GM19468 (cell line): Measurements from ENCODE around the gene SFT2D3.

ENCODE experiments used
- ATAC-seq: cut with Tn5 transposase; IDR thresholded peaks from one replicate; pipeline ENCODE4 v1.9.1; 2021; ENCODE audit warnings: mild to moderate bottlenecking, moderate library complexity, moderate number of reproducible peaks; ENCODE audit not compliant: unreplicated experiment; ENCODE audit errors: extremely low read depth

The SFT2D3 gene

DNA sequence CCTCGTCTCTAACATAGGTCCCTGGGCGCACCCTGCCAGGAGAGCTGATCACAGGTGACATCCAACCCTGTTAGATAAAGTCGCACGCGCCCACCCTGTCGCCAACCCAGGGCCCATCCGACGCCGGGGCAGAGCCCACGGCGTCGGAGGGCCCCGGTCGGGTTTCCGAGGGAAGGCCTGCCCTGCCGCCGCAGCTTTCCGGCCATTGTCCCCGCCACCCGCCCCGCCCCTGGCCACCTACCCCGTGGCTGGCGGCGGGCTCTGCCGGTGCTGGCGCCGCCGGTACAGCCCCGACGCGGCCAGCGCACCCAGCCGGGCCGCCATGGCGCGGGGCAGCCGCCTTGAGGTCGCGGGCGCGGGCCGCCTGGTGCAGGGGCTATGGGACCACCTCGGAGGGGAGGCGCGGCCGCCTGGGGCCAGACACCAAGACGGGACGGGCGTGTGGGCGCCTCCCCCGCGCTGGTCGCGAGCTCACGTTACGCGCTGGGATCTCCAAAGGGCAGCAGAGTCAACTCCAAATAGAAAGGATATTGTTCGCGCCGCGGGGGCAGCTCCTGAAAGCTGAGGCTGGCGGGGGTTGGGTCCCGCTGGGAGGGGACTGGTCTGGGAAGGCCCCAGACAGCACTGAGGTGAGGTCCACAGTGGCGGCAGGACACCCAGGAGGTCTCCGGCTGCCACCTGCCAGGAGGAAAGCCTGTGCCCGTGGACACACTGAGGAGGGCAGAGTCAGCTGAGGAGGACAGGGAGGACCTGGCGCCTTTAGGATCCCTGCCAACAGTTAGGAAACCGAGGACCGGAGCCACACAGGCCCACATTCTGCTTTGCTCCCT lies 37.0 kb upstream of the SFT2D3 start:
- ATAC-seq, result no peak

DNA sequence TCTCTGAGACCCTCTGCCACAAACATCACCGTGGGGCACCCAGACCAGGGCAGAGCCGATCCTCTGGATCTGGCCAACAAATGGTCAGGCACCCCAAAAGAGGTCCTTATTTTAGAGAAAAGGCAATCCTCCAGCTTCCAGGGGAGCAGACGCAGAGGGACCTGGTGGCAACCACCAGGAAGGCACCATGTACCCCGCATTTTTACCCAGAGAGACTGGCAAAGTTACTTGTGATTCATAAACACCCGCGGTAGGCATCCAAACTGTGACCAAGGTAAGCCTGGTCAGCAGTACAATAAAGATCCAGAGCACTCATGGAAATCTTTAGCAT lies 36.4 kb upstream of the SFT2D3 start:
- no peak for ATAC-seq

DNA sequence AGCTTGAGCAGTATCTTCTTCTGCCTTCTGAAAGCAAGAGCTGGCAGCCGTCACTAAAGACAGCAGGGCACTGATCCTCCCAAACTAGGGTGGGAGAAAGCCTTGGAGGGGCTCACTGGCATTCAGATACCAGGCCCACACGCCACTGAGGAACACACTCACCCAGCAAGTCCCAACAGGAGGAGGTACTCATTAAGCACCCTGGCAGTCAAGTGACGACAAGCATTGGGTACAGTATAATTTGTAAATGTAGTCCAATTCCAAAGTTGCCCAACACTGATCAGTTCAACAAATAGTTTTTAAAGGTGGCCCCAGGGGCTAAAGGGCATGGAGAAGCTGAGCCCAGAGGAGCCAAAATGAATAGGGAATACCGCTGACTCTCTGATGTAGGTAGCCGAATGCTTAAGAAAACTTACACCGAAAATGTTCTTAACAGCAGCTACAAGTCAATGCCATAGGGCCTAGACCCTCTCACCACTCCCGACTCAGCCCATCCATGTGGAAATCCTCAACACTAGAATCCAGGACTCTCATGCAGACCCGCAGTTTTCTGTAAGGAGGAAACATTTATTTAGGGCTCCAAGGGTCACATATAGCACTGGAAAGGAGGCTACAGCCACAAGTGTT lies 35.9 kb upstream of the SFT2D3 start:
- ATAC-seq, result no peak

DNA sequence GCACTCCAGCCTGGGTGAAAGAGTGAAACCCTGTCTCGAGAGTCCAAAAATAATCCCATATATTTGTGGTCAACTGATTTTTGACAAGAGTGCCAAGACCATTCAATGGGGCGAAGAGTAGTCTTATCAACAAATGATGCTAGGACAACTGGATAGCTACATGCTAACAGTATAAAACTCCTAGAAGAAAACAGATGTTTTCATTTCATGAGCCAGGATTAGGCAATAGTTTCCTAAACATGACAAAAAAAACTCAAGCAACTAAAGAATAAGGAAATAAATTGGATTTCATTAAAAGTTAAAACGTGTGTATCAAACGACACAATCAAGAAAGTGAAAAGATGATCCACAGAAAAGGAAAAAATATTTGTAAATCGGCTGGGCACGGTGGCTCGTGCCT lies 32.2 kb upstream of the SFT2D3 start:
- no peak for ATAC-seq

DNA sequence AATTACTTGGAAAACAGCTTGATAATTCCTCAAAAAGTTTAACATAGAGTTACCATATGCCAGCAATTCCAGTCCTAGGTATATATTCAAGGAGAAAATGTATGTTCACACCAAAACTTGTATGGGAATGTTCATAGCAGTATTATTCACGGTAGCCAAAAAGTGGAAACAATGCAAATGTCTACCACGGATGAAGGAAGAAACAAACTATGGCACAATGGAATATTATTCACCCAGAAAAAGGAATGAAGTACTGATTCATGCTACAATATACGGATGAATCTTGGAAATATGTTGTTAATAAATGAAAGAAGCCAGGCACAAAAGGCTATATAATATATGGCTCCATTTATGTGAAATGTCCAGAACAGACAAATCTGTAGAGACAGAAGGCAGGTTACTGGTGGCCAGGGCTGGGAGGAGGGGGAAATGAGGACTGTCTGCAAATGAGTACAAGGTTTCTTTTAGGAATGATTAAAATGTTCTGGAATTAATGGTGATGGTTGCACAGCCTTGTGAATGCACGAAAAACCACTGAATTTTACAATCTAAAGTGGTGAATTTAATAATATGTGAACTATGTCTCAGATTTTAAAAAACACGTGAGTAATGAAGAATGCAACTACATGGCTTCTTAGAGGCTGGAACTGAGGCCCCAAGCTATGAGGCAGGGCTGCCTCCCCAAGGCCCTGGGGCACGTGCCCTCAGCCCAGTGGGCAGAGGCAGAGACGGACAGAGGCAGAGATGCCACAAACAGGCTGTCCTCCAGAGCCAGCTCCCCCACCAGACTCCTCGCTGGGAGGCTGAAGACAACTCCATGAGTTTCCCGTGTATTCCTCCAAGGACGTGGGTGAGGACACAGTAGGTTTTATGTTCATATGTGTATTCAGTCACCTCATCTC lies 31.0 kb upstream of the SFT2D3 start:
- ATAC-seq, result no peak

DNA sequence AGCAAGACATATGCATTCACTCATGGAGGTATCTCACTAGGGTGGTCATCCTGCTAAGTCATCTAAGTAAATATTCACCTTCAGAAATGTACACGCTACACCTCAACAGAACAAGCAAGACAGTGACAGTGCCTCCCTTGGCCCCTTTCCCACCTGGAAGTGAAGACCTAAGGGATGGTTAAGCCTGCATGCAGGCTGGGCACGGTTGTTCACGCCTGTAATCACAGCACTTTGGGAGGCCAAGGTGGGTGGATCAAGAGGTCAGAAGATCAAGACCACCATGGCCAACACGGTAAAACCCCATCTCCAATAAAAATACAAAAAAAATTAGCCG lies 30.4 kb upstream of the SFT2D3 start:
- ATAC-seq, result no peak

DNA sequence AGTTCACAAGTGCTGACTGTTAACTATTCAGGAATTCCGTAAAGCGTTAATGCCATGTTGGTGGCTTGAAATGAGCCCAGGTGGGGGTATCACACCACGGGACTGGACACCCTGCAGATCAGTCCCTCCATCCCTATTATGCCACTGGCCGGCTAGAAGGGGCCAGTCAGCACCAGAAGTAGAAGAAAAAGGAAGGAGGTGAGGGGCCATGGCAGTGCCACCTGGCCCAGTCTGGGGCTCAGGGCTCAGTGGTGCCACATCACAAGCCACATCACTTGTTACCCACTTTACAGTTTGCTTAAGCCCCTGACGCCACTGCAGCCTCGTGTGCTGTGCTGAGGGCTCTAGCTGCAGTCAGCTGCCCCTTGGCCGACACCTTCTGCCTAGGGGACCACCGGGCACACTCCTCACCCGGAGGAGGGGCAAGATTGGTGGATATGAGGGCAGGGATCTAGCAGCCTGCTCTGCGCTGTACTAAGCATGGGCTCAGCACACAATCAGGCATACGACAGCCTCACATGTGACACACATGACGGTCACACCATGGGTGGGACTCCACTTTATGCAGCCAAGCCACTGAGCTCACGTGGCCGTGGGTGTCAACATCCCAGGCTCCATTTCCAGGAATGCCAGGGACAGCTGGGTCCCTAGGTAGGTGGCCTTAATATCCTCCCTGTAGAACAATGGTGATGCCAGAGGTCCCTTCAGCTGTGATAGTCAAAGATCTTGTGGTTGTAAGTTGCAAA lies 29.6 kb upstream of the SFT2D3 start:
- ATAC-seq, result no peak

DNA sequence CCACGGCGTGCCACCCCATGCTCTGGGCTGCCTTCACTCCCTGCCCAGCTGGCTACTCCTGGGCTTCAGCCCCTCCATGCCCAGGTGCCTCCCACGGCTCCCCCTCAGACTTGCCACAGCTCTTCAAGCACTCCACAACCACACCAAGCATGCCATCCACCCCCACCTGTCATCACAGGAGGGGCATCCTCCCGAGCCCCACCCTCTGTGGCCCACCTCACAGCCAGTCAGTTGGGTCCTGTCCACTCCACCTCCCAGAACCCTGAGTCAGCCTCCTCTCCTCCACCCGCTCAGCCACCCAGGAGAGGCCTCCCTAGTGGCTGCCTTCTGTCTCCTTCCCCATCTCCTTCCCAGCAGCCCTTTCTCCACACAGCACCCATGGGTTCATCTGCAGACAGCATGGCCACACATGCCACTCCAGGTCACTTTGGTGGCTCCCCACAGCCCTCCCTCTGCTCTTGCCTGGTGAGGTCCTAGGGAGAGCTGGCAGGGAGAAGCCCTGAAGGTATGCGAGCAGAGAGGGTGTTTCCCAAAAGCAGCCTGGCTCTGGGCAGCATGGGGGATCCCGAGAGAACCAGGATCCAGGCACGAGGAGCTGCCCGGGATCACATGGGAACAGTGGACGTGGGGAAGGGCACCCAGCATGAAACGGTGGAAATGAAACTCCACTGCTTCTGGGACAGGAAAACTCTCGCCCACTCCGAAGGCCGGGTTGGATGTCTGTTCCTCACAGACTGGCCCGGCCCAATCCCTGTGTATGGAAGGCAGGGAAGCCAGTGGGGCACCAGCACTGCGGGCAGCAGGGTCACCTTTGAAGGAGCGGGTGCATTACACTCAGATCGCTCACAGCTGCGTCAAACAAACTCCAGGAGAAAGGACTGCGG lies 28.7 kb upstream of the SFT2D3 start:
- ATAC-seq, result no peak

DNA sequence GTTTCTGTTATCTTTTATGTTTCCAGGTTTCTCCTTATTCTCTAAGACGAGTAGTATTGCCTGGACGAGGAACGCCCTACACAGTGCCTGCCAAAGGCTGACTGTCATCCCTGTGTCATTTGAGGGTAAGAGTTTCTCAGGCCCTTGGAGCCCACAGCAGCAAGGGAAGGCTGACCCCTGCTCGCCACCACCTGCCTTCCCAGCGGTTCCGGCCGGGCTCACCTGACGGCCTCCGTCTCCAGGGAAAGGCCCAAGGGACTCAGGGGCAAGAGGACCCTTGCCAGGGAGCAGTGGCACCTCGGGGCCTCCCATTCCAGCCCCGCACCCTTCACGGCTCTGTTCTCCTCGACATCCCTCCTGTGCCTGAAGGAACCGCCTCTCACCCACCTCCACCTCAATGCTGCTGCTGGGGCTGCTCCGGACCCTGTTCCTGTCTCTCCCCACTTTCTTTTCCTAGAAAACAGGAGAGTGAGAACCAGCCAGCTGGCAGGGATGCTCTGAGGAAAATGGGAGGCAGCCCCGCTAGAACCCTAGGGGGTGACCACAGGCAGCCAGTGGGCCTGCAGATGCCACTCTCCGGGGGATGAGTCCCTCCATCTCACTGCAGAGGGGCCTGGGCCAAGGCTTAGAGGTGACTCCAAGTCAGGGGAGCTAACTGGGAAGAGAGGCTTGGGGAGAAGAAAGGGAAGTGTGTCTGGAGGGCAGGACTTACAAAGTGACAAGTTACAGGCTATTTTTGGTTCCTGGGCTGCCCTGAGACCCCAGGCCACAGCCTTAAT lies 27.8 kb upstream of the SFT2D3 start:
- no peak for ATAC-seq

DNA sequence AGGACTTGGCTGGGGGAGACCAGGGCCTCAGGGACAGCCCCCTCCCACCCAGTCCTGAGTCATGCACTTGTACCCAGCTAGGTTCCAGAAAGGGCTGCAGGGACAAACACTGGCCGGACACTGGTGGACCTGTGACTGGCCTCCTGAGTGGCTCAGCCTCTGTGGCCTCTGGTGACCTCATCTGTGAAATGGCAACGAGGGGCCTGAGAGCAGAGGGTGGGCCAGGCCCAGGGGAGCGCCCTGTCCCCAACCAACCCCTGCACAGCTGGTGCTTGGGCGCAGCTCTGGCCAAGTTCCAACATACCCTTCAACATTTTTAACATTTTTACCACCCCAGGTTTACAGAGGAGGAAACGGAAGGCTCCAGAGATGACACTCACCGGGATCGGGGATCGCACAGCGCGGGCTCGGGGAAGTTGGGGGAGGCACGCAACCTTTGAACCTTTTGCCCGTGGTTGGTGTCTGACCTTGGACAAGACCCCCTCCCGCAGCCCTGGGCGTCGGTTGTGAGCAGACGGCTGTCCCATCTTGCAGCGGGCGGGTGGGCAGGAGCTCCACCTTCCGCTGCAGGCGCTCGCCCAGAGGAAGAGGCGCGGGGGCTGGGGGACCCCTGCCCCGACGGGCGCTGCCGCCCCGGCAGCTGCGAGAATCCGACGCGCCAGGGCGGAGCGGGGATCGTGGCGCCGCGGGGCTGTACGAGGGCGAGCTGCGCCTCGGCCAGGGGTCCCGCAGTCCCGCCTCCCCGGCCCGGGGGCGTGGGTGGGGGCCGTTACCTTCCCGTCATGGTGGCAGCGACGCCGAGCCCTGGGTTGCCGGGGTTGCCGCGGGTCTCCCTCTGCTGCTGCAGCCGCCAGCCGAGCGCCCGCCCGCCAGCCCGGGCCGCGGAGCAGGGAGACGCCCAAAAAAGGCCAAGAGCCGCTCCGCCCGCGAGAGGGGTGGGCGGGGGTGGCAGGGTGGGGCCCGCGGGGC lies 26.8 kb upstream of the SFT2D3 start:
- no peak for ATAC-seq

DNA sequence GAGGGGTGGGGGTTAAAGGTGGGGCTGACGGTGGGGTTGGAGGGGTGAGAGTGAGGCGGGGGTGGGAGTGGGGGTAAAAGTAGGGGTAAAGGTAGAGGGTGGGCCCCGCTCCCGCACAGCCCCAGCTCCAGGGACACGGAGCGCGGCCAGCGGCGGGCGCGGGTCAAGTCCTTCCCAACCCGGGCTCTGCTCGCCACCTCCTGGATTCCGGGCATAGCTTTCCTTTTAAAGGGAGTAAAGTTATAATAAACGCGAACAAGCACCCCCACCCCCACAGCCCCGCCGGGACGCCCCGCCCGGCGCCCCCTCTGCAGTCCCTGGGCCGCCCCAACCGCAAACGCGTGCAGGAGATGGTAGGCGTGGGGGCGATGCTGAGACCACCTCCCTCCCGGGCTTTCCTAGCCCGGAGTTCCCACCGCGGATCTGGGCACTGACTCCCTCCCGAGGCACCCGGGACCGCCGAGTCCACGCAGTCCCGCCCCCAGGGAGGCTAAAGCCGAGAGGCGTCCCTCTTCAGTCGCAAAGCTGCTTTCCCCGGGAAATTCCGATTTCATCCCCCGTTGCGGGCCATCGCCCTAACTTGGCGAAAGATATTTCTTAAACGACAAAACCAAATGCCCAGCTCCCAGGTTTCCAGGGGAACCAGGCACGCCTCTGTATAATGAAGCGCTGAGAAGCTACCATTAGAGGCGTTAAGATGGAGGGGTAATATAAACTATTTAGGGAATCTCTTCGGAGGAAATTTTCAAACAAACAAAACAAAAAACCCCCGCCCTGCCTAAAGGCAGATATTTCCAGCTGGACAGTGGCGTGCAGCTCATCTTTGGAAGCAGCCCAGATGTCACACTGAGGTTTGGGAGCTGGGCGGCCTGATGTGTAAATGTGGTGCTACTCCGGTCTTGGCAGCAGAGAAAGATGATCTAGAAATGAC lies 25.7 kb upstream of the SFT2D3 start, which contains the start of gene LIMS2:
TSS of gene LIMS2 (minus strand) at position 200 of the 931 bp plus-strand sequence. CDS start 506 bp downstream, outside the sequence.
- ATAC-seq, result no peak

DNA sequence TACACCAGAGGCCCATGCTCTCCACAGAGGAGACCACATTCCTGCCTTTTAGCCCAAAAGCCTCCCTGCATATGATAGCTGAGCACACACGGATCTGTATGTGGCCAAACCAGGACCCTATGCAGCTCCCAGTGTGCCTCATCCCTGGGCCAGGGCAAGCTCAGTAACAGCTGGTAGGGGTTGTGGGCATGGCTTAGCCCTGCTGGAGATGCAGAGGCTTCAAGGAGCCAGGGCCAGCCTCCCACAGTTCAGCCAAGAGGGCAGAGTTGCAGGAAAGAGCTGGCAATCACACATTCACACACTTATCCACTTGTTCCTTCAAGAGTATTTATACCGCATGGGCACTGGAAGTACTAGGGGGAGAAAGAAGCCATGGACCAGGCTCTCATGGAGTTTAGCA lies 24.4 kb upstream of the SFT2D3 start:
- no peak for ATAC-seq

DNA sequence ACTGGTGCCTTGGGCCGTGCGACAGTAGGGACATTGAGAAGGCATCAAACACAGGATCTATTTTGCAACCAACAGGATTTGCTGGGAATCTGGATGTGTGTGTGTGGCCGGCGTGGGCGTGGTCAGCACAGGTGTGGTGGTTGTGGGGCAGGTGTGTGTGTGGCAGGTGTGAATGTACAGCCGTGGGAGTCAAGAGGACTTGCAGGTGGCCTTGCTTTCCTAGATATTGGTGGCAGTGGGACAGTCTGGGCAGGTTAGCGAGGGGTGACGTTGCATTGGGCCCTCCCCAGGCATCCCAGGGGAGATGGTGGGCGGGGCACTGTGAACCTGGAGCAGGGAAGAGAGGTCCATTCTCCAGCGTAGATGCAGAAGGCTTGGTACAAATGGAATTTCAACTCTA lies 22.8 kb upstream of the SFT2D3 start:
- no peak for ATAC-seq

DNA sequence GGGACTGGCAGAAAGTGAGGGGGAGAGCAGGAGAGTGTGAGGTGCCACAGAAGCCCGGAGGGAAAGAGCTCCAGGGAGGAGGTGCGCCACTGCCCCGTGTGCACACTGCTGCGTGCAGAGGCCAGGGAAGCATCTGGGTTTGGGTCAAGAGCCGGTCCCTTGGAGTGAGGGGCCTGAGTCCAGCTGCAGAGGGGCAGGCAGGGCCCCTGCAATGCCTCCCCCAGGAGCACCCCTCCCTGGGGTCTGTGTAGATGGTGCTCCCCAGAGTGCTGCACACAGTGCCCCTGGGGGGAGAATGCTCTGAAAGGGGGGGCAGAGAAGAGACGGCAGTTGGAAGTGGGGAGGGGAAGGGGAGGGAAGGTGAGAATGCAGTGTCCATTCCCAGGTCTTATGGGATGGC lies 22.3 kb upstream of the SFT2D3 start:
- ATAC-seq, result no peak

DNA sequence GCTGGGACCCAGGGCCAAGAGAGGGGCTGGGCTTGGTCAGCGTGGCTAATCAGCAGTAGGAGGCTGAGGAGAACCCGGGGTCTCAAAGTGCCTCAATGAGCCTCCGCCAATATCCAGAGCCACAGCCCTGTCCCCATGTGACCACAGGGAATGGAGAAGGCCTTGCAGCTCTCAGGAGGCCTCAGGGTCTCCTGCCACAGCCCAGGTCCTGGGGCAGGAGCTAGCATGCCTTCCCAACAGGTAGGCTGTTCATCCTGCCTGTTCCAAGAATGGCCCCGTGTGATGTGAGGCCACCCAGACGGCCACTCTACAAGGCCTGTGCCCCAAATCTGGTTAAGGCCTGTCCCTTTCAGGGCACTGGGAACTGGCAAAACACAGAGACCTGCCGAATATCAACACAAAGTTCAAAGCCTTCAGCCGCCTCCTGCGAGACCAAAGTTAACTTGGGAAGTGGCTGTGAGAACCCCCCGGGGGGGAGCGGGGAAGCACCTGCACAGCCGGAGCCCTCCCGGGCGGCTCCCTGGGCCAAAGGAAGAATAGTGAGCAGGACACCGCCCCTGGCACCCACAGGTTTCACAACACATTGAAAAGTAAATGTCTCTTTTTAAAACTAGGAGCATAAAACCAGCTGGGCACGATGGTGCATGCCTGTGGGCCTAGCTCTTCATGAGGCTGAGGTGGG lies 21.5 kb upstream of the SFT2D3 start:
- ATAC-seq, result no peak

DNA sequence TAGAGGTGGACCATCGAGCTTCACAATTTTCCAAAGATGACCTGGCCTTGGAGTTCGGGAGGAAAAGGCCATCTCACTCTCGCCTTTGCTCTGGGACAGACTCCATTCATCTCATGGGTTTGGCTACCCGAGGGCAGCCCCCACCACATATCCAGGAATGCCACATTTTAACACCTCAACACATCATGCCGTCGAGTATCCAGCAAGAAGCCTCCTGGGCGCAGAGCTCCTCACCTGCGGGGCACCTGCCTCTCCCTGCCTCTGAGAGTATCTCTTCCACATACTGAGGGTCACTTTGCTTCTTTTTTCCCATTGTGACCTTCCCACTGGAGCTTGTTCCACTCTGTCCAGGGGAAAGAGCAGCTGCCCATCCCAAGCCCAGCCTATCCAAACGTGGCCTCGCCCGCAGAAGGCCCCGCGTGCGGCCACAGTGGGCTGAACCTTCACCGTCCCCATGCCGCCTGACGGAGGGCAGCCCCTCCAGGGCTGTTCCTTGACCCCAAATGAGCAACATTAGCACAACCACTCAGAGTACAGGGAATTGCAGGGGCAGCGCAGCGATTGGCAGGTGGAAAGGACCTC lies 20.5 kb upstream of the SFT2D3 start:
- no peak for ATAC-seq
